CD4-positive, alpha-beta memory T cell (primary cell): ENCODE results near the gene INPP5A. TPM values are rescaled to one million over a fixed set of nuclear protein-coding genes. Genes with fewer than 3 reads are reported as not detected.

Experiments used
- CTCF ChIA-PET: fragments of 350-600 bp; sonication (Branson Sonifier 250); formaldehyde crosslinking; loops from one replicate; lab custom pipeline; 2021; ENCODE audit warnings: inconsistent platforms; ENCODE audit not compliant: partially characterized antibody; lab: Charles Lee
- POLR2A ChIA-PET: fragments of 350-600 bp; sonication (Branson Sonifier 250); formaldehyde crosslinking; loops from one replicate; lab custom pipeline; 2021; ENCODE audit not compliant: partially characterized antibody; lab: Charles Lee
- DNase-seq, 5 donors: peaks; one replicate each; pipeline versions ENCODE4 v3.0.0 to v3.0.0-alpha.2; 2020 to 2022; ENCODE audit warnings: mixed read lengths in 1 of 5
- H3K27ac ChIP-seq: one replicate; pipeline ENCODE4 v1.7.0; 2013; ENCODE audit warnings: low read depth, low read length
- H3K27me3 ChIP-seq: 2 replicates; pipeline ENCODE4 v1.7.0; 2013; ENCODE audit warnings: mild to moderate bottlenecking, low read length, moderate library complexity; ENCODE audit not compliant: insufficient read depth
- H3K36me3 ChIP-seq: 2 replicates; pipeline ENCODE4 v1.7.0; 2013; ENCODE audit warnings: mild to moderate bottlenecking, low read length, moderate library complexity; ENCODE audit not compliant: insufficient read depth
- H3K4me1 ChIP-seq: 2 replicates; pipeline ENCODE4 v1.7.0; 2013; ENCODE audit warnings: mild to moderate bottlenecking, low read length, moderate library complexity; ENCODE audit not compliant: insufficient read depth
- H3K4me3 ChIP-seq, 2 donors: one replicate each; pipeline ENCODE4 v1.7.0; 2013; ENCODE audit warnings: low read length in 2 of 2, mild to moderate bottlenecking in 1 of 2
- H3K9me3 ChIP-seq, 2 donors: one replicate each; pipeline ENCODE4 v1.7.0; 2013; ENCODE audit warnings: low read length in 2 of 2, control low read depth in 1 of 2; ENCODE audit not compliant: control insufficient read depth in 1 of 2
- H3K27ac Mint-ChIP-seq, 7 donors: one replicate each; pipeline ENCODE4 v1.8.0; 2020 to 2021; ENCODE audit warnings: mixed read lengths in 7 of 7, mild to moderate bottlenecking in 6 of 7, inconsistent platforms in 3 of 7, moderate library complexity in 3 of 7
- H3K27me3 Mint-ChIP-seq, 2 donors: one replicate each; pipeline ENCODE4 v1.8.0; 2020 to 2021; ENCODE audit warnings: mixed read lengths in 2 of 2
- H3K36me3 Mint-ChIP-seq, 2 donors: one replicate each; pipeline ENCODE4 v1.8.0; 2020 to 2021; ENCODE audit warnings: mixed read lengths in 2 of 2, inconsistent platforms in 1 of 2, mild to moderate bottlenecking in 1 of 2
- H3K4me1 Mint-ChIP-seq, 4 donors: one replicate each; pipeline ENCODE4 v1.8.0; 2020 to 2021; ENCODE audit warnings: mixed read lengths in 4 of 4, mild to moderate bottlenecking in 1 of 4
- H3K4me3 Mint-ChIP-seq, 8 donors: one replicate each; pipeline ENCODE4 v1.8.0; 2020 to 2021; ENCODE audit warnings: mixed read lengths in 8 of 8, mild to moderate bottlenecking in 7 of 8, moderate library complexity in 6 of 8, inconsistent platforms in 3 of 8
- H3K9me3 Mint-ChIP-seq, 8 donors: one replicate each; pipeline ENCODE4 v1.8.0; 2020 to 2021; ENCODE audit warnings: mixed read lengths in 8 of 8, mild to moderate bottlenecking in 5 of 8, inconsistent platforms in 3 of 8, moderate library complexity in 1 of 8
- intact Hi-C: fragments of 100-400 bp; cut with micrococcal nuclease; formaldehyde crosslinking; loops from one replicate; pipeline ENCODE4 v1.15.1; 2023
- polyA plus RNA-seq, 2 donors: library from polyadenylated mRNA; unstranded; fragments of 300-500 nt; fragmentation: Illumina TruSeq; gene quantifications; one replicate each; pipeline ENCODE4 v1.2.3, GENCODE V29; 2021
- total RNA-seq, 2 experiments: library from RNA; stranded (reverse); gene quantifications; one replicate each; pipeline ENCODE4 v1.2.3, GENCODE V29; 2021

Gene INPP5A
- total and polyA plus RNA-seq, 4 experiments from 2014 or later = 0.61 to 19.3 (median 10.8) TPM

DNA sequence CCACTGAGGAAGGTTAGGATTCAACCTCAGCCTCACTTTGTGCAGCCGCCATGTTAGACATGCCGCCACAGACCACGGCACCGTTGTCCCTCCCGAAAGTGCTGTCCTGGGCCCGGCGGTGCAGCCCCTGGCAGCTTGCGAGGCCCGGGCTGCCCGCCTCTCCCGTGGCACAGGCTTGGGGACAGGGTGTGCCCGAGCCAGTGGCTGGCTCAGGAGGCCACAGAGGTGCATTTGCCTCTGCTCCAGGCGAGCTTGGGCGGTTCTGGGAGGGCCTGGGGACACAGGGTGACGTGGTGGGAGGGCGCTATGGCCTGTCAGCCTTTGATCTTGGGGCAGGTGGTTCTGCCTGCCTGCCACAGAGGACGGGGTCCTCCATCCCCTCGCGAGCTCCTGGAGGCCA lies 207.3 kb downstream of the INPP5A start:
- H3K36me3 Mint-ChIP-seq = peaks cover 4 to 11% of the 10 kb centered on the region in 2 donors
- no peaks in the 10 kb centered on the region for H3K4me1 ChIP-seq
- no peak overlapping the region for H3K27ac ChIP-seq
- peaks cover 2% of the 10 kb centered on the region for H3K36me3 ChIP-seq
- POLR2A ChIA-PET = no interaction called here
- H3K9me3 ChIP-seq = no peaks in the 10 kb centered on the region
- H3K27me3 ChIP-seq = no peaks in the 10 kb centered on the region
- H3K27ac Mint-ChIP-seq = no peak overlapping the region
- no peaks in the 10 kb centered on the region for H3K9me3 Mint-ChIP-seq
- peaks cover 0 to 4% (median 0%) of the 10 kb centered on the region in 4 donors for H3K4me1 Mint-ChIP-seq
- H3K27me3 Mint-ChIP-seq = no peaks in the 10 kb centered on the region
- no peak overlapping the region for H3K4me3 Mint-ChIP-seq
- CTCF ChIA-PET = no interaction called here
- no peak for DNase-seq
- intact Hi-C loops = no loop called here
- H3K4me3 ChIP-seq = no peak overlapping the region

DNA sequence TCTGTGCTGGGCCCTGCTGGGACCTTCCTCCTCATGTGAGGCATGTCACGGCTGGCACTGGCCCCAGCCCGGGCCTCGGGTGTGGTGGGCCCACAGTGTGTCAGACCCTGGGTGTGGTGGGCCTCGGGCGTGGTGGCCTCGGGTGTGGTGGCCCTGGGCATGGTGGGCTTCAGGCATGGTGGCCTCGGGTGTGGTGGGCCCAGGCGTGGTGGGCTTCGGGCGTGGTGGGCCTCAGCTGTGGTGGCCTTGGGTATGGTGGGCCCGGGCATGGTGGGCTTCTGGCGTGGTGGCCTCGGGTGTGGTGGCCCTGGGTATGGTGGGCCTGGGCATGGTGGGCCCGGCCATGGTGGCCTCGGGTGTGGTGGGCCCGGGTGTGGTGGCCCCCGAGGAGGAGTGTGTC lies 207.9 kb downstream of the INPP5A start:
- H3K36me3 ChIP-seq = peaks cover 6% of the 10 kb centered on the region
- Mint-ChIP-seq H3K36me3 (peaks cover 8 to 10% of the 10 kb centered on the region in 2 donors), H3K4me3 (no peak overlapping the region), H3K9me3 (no peaks in the 10 kb centered on the region), H3K27me3 (no peaks in the 10 kb centered on the region), H3K4me1 (peaks cover 0 to 2% (median 0%) of the 10 kb centered on the region in 4 donors), H3K27ac (no peak overlapping the region)
- no peaks in the 10 kb centered on the region for H3K27me3 ChIP-seq
- H3K4me1 ChIP-seq = no peaks in the 10 kb centered on the region
- ChIA-PET CTCF (no interaction called here), POLR2A (no interaction called here)
- no peaks in the 10 kb centered on the region for H3K9me3 ChIP-seq
- no peak overlapping the region for H3K4me3 ChIP-seq
- H3K27ac ChIP-seq = no peak overlapping the region
- intact Hi-C loops = no loop called here
- no peak for DNase-seq

DNA sequence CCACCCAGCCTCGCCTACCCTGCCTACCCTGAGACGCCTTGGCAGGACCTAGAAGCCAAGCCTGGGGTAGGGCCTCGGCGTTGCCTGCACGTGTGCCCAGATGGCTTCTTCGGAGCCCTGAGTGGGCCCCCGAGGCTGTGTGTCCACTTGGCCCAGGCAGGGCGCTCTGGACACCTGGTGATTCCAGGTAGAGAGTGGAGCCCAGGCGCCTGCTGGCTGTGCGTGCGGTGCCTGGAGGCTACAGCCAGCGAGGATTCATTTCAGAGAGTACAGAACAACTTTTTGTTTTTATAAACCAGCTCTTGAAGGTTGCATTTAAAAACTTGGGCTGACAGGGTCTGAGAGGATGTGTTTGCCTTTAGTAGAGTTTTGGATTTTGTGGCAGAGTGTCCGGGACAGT lies 208.4 kb downstream of the INPP5A start:
- CTCF ChIA-PET = no interaction called here
- H3K9me3 ChIP-seq = no peaks in the 10 kb centered on the region

DNA sequence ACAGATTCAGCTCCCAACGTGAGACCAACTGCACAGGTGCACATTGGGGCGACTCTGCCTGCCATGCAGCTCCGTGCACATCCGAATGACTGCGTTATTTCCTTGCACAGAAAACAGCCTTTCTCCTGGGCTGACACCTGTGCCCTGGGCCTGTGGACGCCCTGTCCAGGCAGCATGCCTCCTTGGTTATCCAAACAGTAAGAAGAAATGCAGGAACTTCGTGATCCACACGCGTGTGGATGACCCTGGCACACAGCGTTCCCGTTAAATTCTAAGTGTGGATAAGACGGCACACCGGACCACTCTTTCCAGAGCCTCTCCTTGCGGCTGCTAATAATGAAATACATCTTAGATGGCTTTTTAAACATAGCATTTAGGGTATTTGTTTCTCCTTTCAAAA lies 208.8 kb downstream of the INPP5A start:
- no peaks in the 10 kb centered on the region for H3K9me3 Mint-ChIP-seq
- intact Hi-C loops = no loop called here
- CTCF ChIA-PET = no interaction called here

More for the DNA sequence above, 208.4 kb downstream of the INPP5A start:
- peaks cover 6% of the 10 kb centered on the region for H3K36me3 ChIP-seq
- H3K4me1 ChIP-seq = no peaks in the 10 kb centered on the region
- Mint-ChIP-seq H3K36me3 (peaks cover 7 to 8% of the 10 kb centered on the region in 2 donors), H3K9me3 (no peaks in the 10 kb centered on the region), H3K4me3 (no peak overlapping the region), H3K27me3 (no peaks in the 10 kb centered on the region), H3K4me1 (peaks cover 0 to 2% (median 0%) of the 10 kb centered on the region in 4 donors), H3K27ac (no peak overlapping the region)
- no peak for DNase-seq
- intact Hi-C loops = no loop called here
- H3K27me3 ChIP-seq = no peaks in the 10 kb centered on the region
- POLR2A ChIA-PET = no interaction called here
- no peak overlapping the region for H3K27ac ChIP-seq
- no peak overlapping the region for H3K4me3 ChIP-seq

DNA sequence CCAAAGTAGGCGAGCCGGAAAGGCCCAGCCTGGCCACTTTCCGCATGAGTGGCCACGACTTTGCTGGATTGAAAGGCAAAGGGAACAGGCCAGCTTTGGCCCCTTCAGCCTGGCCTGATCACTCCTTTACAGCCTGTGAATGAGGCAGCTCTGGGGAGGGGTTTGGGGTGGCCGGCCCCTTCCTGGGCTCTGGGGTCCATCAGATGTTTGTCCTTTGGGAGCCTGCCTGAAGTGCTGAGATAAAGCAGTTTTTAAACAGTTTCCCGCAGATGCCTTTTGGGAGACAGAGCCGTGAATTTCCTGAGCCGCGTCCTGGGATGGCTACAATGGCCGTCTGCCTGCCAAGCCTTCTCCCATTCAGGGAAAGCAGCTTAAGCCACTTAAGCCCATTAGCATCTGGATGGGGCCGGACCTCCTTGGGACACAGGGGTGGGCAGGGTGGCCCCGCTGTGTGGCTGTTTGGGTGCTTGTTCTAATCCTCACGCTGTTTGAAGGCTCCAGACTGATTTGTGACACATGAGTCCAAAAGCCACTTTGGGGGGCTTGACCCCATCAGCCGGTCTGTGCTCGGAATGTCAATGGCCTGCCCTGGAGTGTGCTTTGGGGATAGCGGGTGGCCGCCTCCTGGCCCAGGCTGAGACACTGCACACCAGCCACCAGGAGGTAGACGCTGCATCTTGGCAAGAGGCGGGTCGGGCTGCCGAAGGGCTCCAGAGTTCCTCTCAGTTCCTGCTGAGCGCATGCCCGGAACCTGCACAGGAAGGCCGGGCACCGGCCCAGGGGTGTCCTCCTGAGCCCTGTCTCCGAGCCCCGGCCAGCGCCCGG lies 209.4 kb downstream of the INPP5A start:
- H3K9me3 Mint-ChIP-seq = no peaks in the 10 kb centered on the region
- peaks cover 0 to 2% (median 0%) of the 10 kb centered on the region in 4 donors for H3K4me1 Mint-ChIP-seq
- H3K4me3 Mint-ChIP-seq = no peak overlapping the region
- H3K36me3 ChIP-seq = peaks cover 6% of the 10 kb centered on the region
- no peaks in the 10 kb centered on the region for H3K27me3 ChIP-seq
- peaks cover 7 to 8% of the 10 kb centered on the region in 2 donors for H3K36me3 Mint-ChIP-seq
- no peaks in the 10 kb centered on the region for H3K9me3 ChIP-seq
- no peak overlapping the region for H3K27ac Mint-ChIP-seq
- no peak overlapping the region for H3K4me3 ChIP-seq
- no peaks in the 10 kb centered on the region for H3K27me3 Mint-ChIP-seq
- intact Hi-C loops = no loop called here
- no peak for DNase-seq
- no peaks in the 10 kb centered on the region for H3K4me1 ChIP-seq
- H3K27ac ChIP-seq = no peak overlapping the region
- ChIA-PET CTCF (no interaction called here), POLR2A (no interaction called here)

More for the DNA sequence above, 208.8 kb downstream of the INPP5A start:
- Mint-ChIP-seq H3K4me3 (no peak overlapping the region), H3K4me1 (peaks cover 0 to 2% (median 0%) of the 10 kb centered on the region in 4 donors), H3K36me3 (peaks cover 7 to 8% of the 10 kb centered on the region in 2 donors), H3K27me3 (no peaks in the 10 kb centered on the region), H3K27ac (no peak overlapping the region)
- Histone ChIP-seq H3K4me1 (no peaks in the 10 kb centered on the region), H3K9me3 (no peaks in the 10 kb centered on the region), H3K4me3 (no peak overlapping the region), H3K27ac (no peak overlapping the region), H3K36me3 (peaks cover 6% of the 10 kb centered on the region), H3K27me3 (no peaks in the 10 kb centered on the region)
- POLR2A ChIA-PET = no interaction called here
- DNase-seq = no peak

DNA sequence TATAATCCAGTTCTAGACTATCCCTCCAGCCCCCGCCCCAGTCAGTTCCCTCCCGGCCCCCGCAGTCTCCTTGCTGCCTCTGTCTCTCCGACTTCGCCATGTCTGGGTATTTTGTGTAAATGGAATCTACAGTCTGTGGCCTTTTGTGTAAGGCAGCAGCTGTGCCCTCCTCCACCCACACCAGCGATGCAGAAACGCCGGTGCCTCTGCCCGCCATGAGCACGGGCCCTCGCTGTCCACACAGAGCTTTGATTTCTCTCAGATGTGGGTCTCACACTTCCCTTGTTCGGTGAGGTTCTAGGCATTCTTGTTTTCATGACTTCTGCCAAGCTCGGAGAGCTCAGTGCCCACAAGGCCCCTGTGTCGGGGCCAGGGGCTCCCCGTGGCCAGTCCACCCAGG lies 210.5 kb downstream of the INPP5A start:
- Mint-ChIP-seq H3K36me3 (peaks cover 7 to 10% of the 10 kb centered on the region in 2 donors), H3K9me3 (no peaks in the 10 kb centered on the region)
- CTCF ChIA-PET = interaction anchor here (1.4 kb wide), 1 partner anchor 186 kb away, joined by 3 read pairs; no protein-coding TSS in a partner anchor

DNA sequence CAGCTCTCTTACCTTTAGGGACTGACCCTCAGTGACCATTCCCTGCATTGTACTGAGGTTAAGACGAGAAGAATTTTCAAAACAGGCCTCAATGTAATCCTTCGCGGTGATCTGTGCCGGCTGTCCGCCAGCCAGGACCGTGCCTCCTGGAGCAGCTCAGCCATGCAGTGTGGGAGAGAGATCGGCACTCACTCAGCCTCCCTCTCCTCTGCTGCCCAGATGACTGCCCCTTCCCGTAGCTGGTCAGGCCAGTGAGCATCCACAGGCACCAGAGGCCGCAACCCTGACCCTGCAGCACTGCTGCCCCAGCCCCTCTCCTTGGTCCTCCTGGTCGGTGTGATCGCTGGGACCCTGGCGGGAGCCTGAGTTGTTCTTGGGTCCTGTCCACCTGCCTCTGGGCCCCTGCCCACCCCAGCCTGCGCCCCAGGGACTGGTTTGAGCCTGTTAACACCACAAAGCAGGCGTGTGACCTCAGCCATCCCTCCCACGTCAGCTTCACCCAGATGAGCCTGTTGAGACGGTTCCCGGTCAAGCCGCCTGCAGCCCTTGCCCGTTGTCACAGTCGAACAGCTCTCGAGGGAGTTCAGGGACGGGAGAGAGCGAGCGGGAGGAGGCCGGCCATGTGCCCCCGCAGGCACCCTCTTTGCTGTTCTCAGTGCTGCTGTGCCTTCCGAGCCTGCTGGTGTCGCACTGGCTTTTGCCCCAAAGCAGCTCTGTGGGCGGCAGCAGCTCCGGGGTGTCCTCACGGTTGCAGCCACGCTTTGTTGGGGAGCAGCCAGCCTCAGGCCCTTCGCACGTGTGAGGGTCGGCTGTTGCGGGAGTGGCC lies 211.2 kb downstream of the INPP5A start:
- no peak overlapping the region for H3K4me3 Mint-ChIP-seq
- Histone ChIP-seq H3K36me3 (peaks cover 6% of the 10 kb centered on the region), H3K4me1 (no peaks in the 10 kb centered on the region), H3K27ac (no peak overlapping the region), H3K4me3 (no peak overlapping the region), H3K9me3 (no peaks in the 10 kb centered on the region), H3K27me3 (no peaks in the 10 kb centered on the region)
- intact Hi-C loops = no loop called here
- DNase-seq = no peak
- H3K4me1 Mint-ChIP-seq = peaks cover 0 to 2% (median 0%) of the 10 kb centered on the region in 4 donors
- ChIA-PET CTCF (interaction anchor here (1.4 kb wide), 1 partner anchor 186 kb away, joined by 3 read pairs; no protein-coding TSS in a partner anchor), POLR2A (no interaction called here)
- peak overlapping the region in 1 of 7 donors; percentile 35 for H3K27ac Mint-ChIP-seq
- H3K36me3 Mint-ChIP-seq = peaks cover 11 to 16% of the 10 kb centered on the region in 2 donors
- no peaks in the 10 kb centered on the region for H3K9me3 Mint-ChIP-seq
- no peaks in the 10 kb centered on the region for H3K27me3 Mint-ChIP-seq

More for the DNA sequence above, 210.5 kb downstream of the INPP5A start:
- no peak overlapping the region for H3K27ac ChIP-seq
- no peaks in the 10 kb centered on the region for H3K27me3 ChIP-seq
- no peaks in the 10 kb centered on the region for H3K4me1 ChIP-seq
- Mint-ChIP-seq H3K27me3 (no peaks in the 10 kb centered on the region), H3K4me3 (no peak overlapping the region), H3K4me1 (peaks cover 0 to 2% (median 0%) of the 10 kb centered on the region in 4 donors), H3K27ac (no peak overlapping the region)
- H3K9me3 ChIP-seq = no peaks in the 10 kb centered on the region
- H3K4me3 ChIP-seq = no peak overlapping the region
- POLR2A ChIA-PET = no interaction called here
- H3K36me3 ChIP-seq = peaks cover 6% of the 10 kb centered on the region
- intact Hi-C loops = no loop called here
- no peak for DNase-seq
